ENCODE data around the gene PNISR.

The PNISR gene

GRCh38 chr6:99348288-99349170 is 76.6 kb downstream of the PNISR start:
- DNase-seq (ENCODE audit: insufficient read length, low spot score) (no peak), FAIRE-seq (no peak)
